Measurements from ENCODE around the gene INPP5A. TPM values are rescaled to one million over a fixed set of nuclear protein-coding genes. Genes with fewer than 3 reads are reported as not detected.

INPP5A gene
- total RNA-seq, 1 experiment from 2014 or later, result 12.3 TPM

GRCh38 chr10:132634947-132635271, 97.3 kb downstream of the INPP5A start:
- H3K4me1 ChIP-seq (ENCODE audit: control insufficient read depth in 1 of 2, insufficient read depth in 2 of 2, low read length in 2 of 2), result no peaks in the 10 kb centered on the region
- H3K27ac ChIP-seq (ENCODE audit: low read depth, low read length), result no peak overlapping the region
- H3K9ac ChIP-seq (ENCODE audit: low read length), result no peak overlapping the region
- BruUV-seq (replicated peaks), result no TSS peak
- TF ChIP-seq, protein P1, sequence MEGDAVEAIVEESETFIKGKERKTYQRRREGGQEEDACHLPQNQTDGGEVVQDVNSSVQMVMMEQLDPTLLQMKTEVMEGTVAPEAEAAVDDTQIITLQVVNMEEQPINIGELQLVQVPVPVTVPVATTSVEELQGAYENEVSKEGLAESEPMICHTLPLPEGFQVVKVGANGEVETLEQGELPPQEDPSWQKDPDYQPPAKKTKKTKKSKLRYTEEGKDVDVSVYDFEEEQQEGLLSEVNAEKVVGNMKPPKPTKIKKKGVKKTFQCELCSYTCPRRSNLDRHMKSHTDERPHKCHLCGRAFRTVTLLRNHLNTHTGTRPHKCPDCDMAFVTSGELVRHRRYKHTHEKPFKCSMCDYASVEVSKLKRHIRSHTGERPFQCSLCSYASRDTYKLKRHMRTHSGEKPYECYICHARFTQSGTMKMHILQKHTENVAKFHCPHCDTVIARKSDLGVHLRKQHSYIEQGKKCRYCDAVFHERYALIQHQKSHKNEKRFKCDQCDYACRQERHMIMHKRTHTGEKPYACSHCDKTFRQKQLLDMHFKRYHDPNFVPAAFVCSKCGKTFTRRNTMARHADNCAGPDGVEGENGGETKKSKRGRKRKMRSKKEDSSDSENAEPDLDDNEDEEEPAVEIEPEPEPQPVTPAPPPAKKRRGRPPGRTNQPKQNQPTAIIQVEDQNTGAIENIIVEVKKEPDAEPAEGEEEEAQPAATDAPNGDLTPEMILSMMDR (IDR thresholded peaks at IDR 0.05 in 2 of 3, conservative IDR thresholded peaks at IDR 0.05 in 1 of 3; ENCODE audit: borderline replicate concordance in 1 of 3, insufficient read depth in 1 of 3, low read depth in 2 of 3, low read length in 2 of 3), result no peak
- TF ChIP-seq SIN3A (IDR thresholded peaks at IDR 0.05; ENCODE audit: low read depth) (no peak), ZFX (IDR thresholded peaks at IDR 0.05) (no peak), POLR2A (IDR thresholded peaks at IDR 0.05; ENCODE audit: borderline replicate concordance, extremely low read depth, insufficient read depth, insufficient read length) (no peak), CEBPB (IDR thresholded peaks at IDR 0.05; ENCODE audit: low read depth) (no peak)
- intact Hi-C loops (cut with micrococcal nuclease), result loop anchor here (5.0 kb wide), 1 partner anchor 253 kb away; no protein-coding TSS in a partner anchor
- DNase-seq (ENCODE audit: low read depth, low spot score), result no peak
- no peaks in the 10 kb centered on the region for H3K79me2 ChIP-seq (ENCODE audit: insufficient read depth, low read length)
- H2AFZ ChIP-seq (ENCODE audit: low read depth, low read length, poor library complexity, severe bottlenecking), result no peak overlapping the region
- ChIA-PET POLR2A (no interaction called here), CTCF (no interaction called here), RAD21 (ENCODE audit: low non-redundant PET in 1 of 2, low total read pairs in 2 of 2, uncharacterized antibody in 2 of 2, unreplicated experiment in 2 of 2) (no interaction called here)
- no peaks in the 10 kb centered on the region for H3K9me3 ChIP-seq (ENCODE audit: control insufficient read depth in 1 of 2, insufficient read depth in 1 of 2, low read depth in 1 of 2, low read length in 2 of 2)
- H3K36me3 ChIP-seq (ENCODE audit: control insufficient read depth in 1 of 2, insufficient read depth in 2 of 2, low read length in 2 of 2), result no peaks in the 10 kb centered on the region
- no peak overlapping the region for H3K4me2 ChIP-seq (ENCODE audit: low read length)
- H4K20me1 ChIP-seq (ENCODE audit: insufficient read depth), result no peaks in the 10 kb centered on the region
- no peaks in the 10 kb centered on the region for H3K9me2 ChIP-seq (ENCODE audit: insufficient read depth)
- no peak for ATAC-seq
- H3K4me3 ChIP-seq (replicated peaks in 1 of 2; ENCODE audit: low read depth in 1 of 2, low read length in 2 of 2), result no peak overlapping the region
- no peaks in the 10 kb centered on the region for H3K27me3 ChIP-seq (ENCODE audit: insufficient read depth, low read length)

- ATAC-seq (no peak), DNase-seq (ENCODE audit: low read depth, low spot score) (no peak)
- Histone ChIP-seq H3K9me3 (ENCODE audit: control insufficient read depth in 1 of 2, insufficient read depth in 1 of 2, low read depth in 1 of 2, low read length in 2 of 2) (no peaks in the 10 kb centered on the region), H4K20me1 (ENCODE audit: insufficient read depth) (no peaks in the 10 kb centered on the region), H3K4me2 (ENCODE audit: low read length) (no peak overlapping the region), H3K9ac (ENCODE audit: low read length) (no peak overlapping the region), H3K9me2 (ENCODE audit: insufficient read depth) (no peaks in the 10 kb centered on the region), H3K79me2 (ENCODE audit: insufficient read depth, low read length) (no peaks in the 10 kb centered on the region), H3K27me3 (ENCODE audit: insufficient read depth, low read length) (no peaks in the 10 kb centered on the region), H3K27ac (ENCODE audit: low read depth, low read length) (no peak overlapping the region), H3K36me3 (ENCODE audit: control insufficient read depth in 1 of 2, insufficient read depth in 2 of 2, low read length in 2 of 2) (no peaks in the 10 kb centered on the region), H3K4me3 (replicated peaks in 1 of 2; ENCODE audit: low read depth in 1 of 2, low read length in 2 of 2) (no peak overlapping the region), H3K4me1 (ENCODE audit: control insufficient read depth in 1 of 2, insufficient read depth in 2 of 2, low read length in 2 of 2) (no peaks in the 10 kb centered on the region), H2AFZ (ENCODE audit: low read depth, low read length, poor library complexity, severe bottlenecking) (no peak overlapping the region)
- no TSS peak for BruUV-seq (replicated peaks)
- RAD21 ChIA-PET (ENCODE audit: low non-redundant PET in 1 of 2, low total read pairs in 2 of 2, uncharacterized antibody in 2 of 2, unreplicated experiment in 2 of 2), result no interaction called here
- CTCF ChIA-PET, result no interaction called here
- POLR2A ChIA-PET, result no interaction called here
- TF ChIP-seq, protein P1 (IDR thresholded peaks at IDR 0.05 in 2 of 3, conservative IDR thresholded peaks at IDR 0.05 in 1 of 3; ENCODE audit: borderline replicate concordance in 1 of 3, insufficient read depth in 1 of 3, low read depth in 2 of 3, low read length in 2 of 3), result no peak
- no peak for TF ChIP-seq POLR2AphosphoS5 (IDR thresholded peaks at IDR 0.05; ENCODE audit: low read depth, low read length)
- no peak for TF ChIP-seq RAD21 (IDR thresholded peaks at IDR 0.05; ENCODE audit: low read depth)
- TF ChIP-seq JUND (IDR thresholded peaks at IDR 0.05), result no peak
- no peak for TF ChIP-seq ZBTB33 (IDR thresholded peaks at IDR 0.05; ENCODE audit: extremely low read depth, insufficient replicate concordance, low read length)
- no peak for TF ChIP-seq TCF7L2 (IDR thresholded peaks at IDR 0.05; ENCODE audit: borderline replicate concordance, extremely low read depth, insufficient read depth, insufficient read length)
- no peak for TF ChIP-seq POLR2A (IDR thresholded peaks at IDR 0.05; ENCODE audit: borderline replicate concordance, extremely low read depth, insufficient read depth, insufficient read length)
- TF ChIP-seq ZFX (IDR thresholded peaks at IDR 0.05), result no peak
- no peak for TF ChIP-seq ZNF274 (IDR thresholded peaks at IDR 0.05; ENCODE audit: low read depth, low read length)
- TF ChIP-seq SP1 (IDR thresholded peaks at IDR 0.05; ENCODE audit: low read depth), result no peak
- no peak for TF ChIP-seq CEBPB (IDR thresholded peaks at IDR 0.05; ENCODE audit: low read depth)
- intact Hi-C loops (cut with micrococcal nuclease), result loop anchor here (5.0 kb wide), 1 partner anchor 254 kb away; no protein-coding TSS in a partner anchor
Observed at GRCh38 chr10:132636358-132636757, 98.8 kb downstream of the INPP5A start.
